Mesenchymal stem cell (in vitro differentiated cells and primary cell): ENCODE data around the gene RMDN2.

Experiments used
- DNase-seq: peaks from one replicate; pipeline ENCODE4 v3.0.0-alpha.2; 2013
- H2AFZ ChIP-seq: one replicate; pipeline ENCODE4 v1.6.1; 2013; ENCODE audit warnings: low read depth, mild to moderate bottlenecking, control low read depth, inconsistent platforms, low read length, moderate library complexity
- H2AK5ac ChIP-seq: 2 replicates; pipeline ENCODE4 v1.6.1; 2013; ENCODE audit warnings: low read length, moderate library complexity, mild to moderate bottlenecking, inconsistent platforms; ENCODE audit not compliant: severe bottlenecking
- H2BK120ac ChIP-seq: one replicate; pipeline ENCODE4 v1.6.1; 2013; ENCODE audit warnings: low read depth, mild to moderate bottlenecking, inconsistent platforms, low read length, moderate library complexity
- H2BK12ac ChIP-seq, 2 experiments: one replicate each; pipeline ENCODE4 v1.6.1; 2013; ENCODE audit warnings: inconsistent platforms in 2 of 2, low read length in 2 of 2, mild to moderate bottlenecking in 2 of 2, moderate library complexity in 2 of 2, control low read depth in 1 of 2
- H2BK15ac ChIP-seq: one replicate; pipeline ENCODE4 v1.6.1; 2013; ENCODE audit warnings: mild to moderate bottlenecking, low read depth, inconsistent platforms; ENCODE audit not compliant: poor library complexity, severe bottlenecking
- H2BK5ac ChIP-seq: 2 replicates; pipeline ENCODE4 v1.6.1; 2013; ENCODE audit warnings: low read depth, mild to moderate bottlenecking, low read length, control low read depth, inconsistent platforms; ENCODE audit not compliant: poor library complexity, severe bottlenecking
- H3K14ac ChIP-seq, 2 experiments: one replicate each; pipeline ENCODE4 v1.6.1; 2013; ENCODE audit warnings: inconsistent platforms in 2 of 2, low read length in 2 of 2, control low read depth in 1 of 2, mild to moderate bottlenecking in 1 of 2, moderate library complexity in 1 of 2
- H3K18ac ChIP-seq, 2 experiments: one replicate each; pipeline ENCODE4 v1.6.1; 2013; ENCODE audit warnings: inconsistent platforms in 2 of 2, low read length in 2 of 2, control low read depth in 1 of 2, low read depth in 1 of 2, mild to moderate bottlenecking in 1 of 2
- H3K23ac ChIP-seq, 2 experiments: one replicate each; pipeline ENCODE4 v1.6.1; 2013; ENCODE audit warnings: inconsistent platforms in 2 of 2, low read length in 2 of 2, mild to moderate bottlenecking in 2 of 2, moderate library complexity in 2 of 2, control low read depth in 1 of 2
- H3K27ac ChIP-seq: 2 replicates; pipeline ENCODE4 v1.5.1; 2013; ENCODE audit warnings: mild to moderate bottlenecking, moderate library complexity, low read length, control low read depth, inconsistent platforms; ENCODE audit not compliant: poor library complexity, severe bottlenecking
- H3K27me3 ChIP-seq, 2 experiments: 2 replicates each; pipeline versions ENCODE4 v1.6.1 to v1.7.0; 2013; ENCODE audit warnings: low read length in 2 of 2, mild to moderate bottlenecking in 2 of 2, moderate library complexity in 2 of 2, control low read depth in 1 of 2, inconsistent platforms in 1 of 2; ENCODE audit not compliant: control insufficient read depth in 1 of 2, insufficient read depth in 1 of 2
- H3K36me3 ChIP-seq, 2 experiments: 2 replicates each; pipeline versions ENCODE4 v1.6.1 to v1.7.0; 2013; ENCODE audit warnings: low read length in 2 of 2, control low read depth in 1 of 2, inconsistent platforms in 1 of 2, low read depth in 1 of 2, mild to moderate bottlenecking in 1 of 2; ENCODE audit not compliant: insufficient read depth in 2 of 2, control insufficient read depth in 1 of 2
- H3K4ac ChIP-seq, 2 experiments: one replicate each; pipeline ENCODE4 v1.6.1; 2013; ENCODE audit warnings: inconsistent platforms in 2 of 2, low read length in 2 of 2, mild to moderate bottlenecking in 2 of 2, moderate library complexity in 2 of 2, control low read depth in 1 of 2, low read depth in 1 of 2
- H3K4me1 ChIP-seq: 2 replicates; pipeline ENCODE4 v1.6.1; 2013; ENCODE audit warnings: low read depth, low read length, control low read depth; ENCODE audit not compliant: control insufficient read depth, insufficient read depth
- H3K4me2 ChIP-seq: 2 replicates; pipeline ENCODE4 v1.6.1; 2013; ENCODE audit warnings: low read length, mild to moderate bottlenecking, inconsistent platforms; ENCODE audit not compliant: poor library complexity, severe bottlenecking
- H3K4me3 ChIP-seq, 2 experiments: 2 replicates each; pipeline versions ENCODE4 v1.5.1 to v1.7.0; 2013; ENCODE audit warnings: low read length in 2 of 2, mild to moderate bottlenecking in 2 of 2, control low read depth in 1 of 2, low read depth in 1 of 2; ENCODE audit not compliant: insufficient read depth in 1 of 2
- H3K79me1 ChIP-seq: replicated peaks from 2 replicates; pipeline ENCODE4 v1.6.1; 2013; ENCODE audit warnings: mild to moderate bottlenecking, control low read depth, low read length, inconsistent platforms; ENCODE audit not compliant: poor library complexity, severe bottlenecking
- H3K9ac ChIP-seq: 2 replicates; pipeline ENCODE4 v1.7.0; 2013; ENCODE audit warnings: mild to moderate bottlenecking, low read length, moderate library complexity
- H3K9me3 ChIP-seq: 2 replicates; pipeline ENCODE4 v1.7.0; 2013; ENCODE audit warnings: mild to moderate bottlenecking, low read length; ENCODE audit not compliant: control insufficient read depth
- H4K8ac ChIP-seq: one replicate; pipeline ENCODE4 v1.6.1; 2013; ENCODE audit warnings: inconsistent platforms, mild to moderate bottlenecking, low read length, moderate library complexity
- H4K91ac ChIP-seq: one replicate; pipeline ENCODE4 v1.6.1; 2013; ENCODE audit warnings: mild to moderate bottlenecking, low read length, inconsistent platforms
- WGBS: methylation state at CpG from one replicate; pipeline ENCODE4 v1.1.7; 2013; ENCODE audit warnings: mixed read lengths; 5-methylcytosine and 5-hydroxymethylcytosine counted together

Gene RMDN2

GRCh38 chr2:37877457-37878315 lies 47.4 kb upstream of the RMDN2 start:
- Histone ChIP-seq H2BK12ac (no peak overlapping the region), H3K9me3 (no peaks in the 10 kb centered on the region), H3K23ac (no peak overlapping the region), H3K4ac (no peak overlapping the region), H2BK5ac (no peak overlapping the region), H3K9ac (peak overlapping the region; percentile 85), H2AK5ac (no peak overlapping the region), H3K18ac (no peak overlapping the region), H3K4me3 (no peak overlapping the region), H3K4me2 (no peak overlapping the region), H4K91ac (no peak overlapping the region), H3K27me3 (peaks cover 0 to 6% of the 10 kb centered on the region in 2 experiments), H3K36me3 (no peaks in the 10 kb centered on the region), H3K14ac (no peak overlapping the region), H2BK15ac (no peak overlapping the region), H3K27ac (no peak overlapping the region), H3K4me1 (peaks cover 7% of the 10 kb centered on the region), H4K8ac (no peak overlapping the region), H2BK120ac (no peak overlapping the region), H3K79me1 (no peaks in the 10 kb centered on the region), H2AFZ (no peak overlapping the region)
- 94% methylated on average over 3 of the region's 12 CpGs for WGBS
- peak; percentile 75 for DNase-seq

GRCh38 chr2:37878536-37878935 lies 46.6 kb upstream of the RMDN2 start:
- Histone ChIP-seq H2BK5ac (no peak overlapping the region), H3K36me3 (no peaks in the 10 kb centered on the region), H3K27me3 (peaks cover 0 to 6% of the 10 kb centered on the region in 2 experiments), H2BK120ac (no peak overlapping the region), H3K14ac (no peak overlapping the region), H3K23ac (no peak overlapping the region), H3K27ac (no peak overlapping the region), H2BK12ac (no peak overlapping the region), H3K4me3 (no peak overlapping the region), H2AK5ac (no peak overlapping the region), H2AFZ (no peak overlapping the region), H3K4ac (no peak overlapping the region), H3K4me1 (peaks cover 2% of the 10 kb centered on the region), H2BK15ac (no peak overlapping the region), H3K9me3 (no peaks in the 10 kb centered on the region), H3K9ac (no peak overlapping the region), H4K91ac (no peak overlapping the region), H3K79me1 (no peaks in the 10 kb centered on the region), H3K4me2 (no peak overlapping the region), H3K18ac (no peak overlapping the region), H4K8ac (no peak overlapping the region)
- 86% methylated on average over 3 of the region's 4 CpGs for WGBS
- no peak for DNase-seq

GRCh38 chr2:37880551-37880950 lies 44.5 kb upstream of the RMDN2 start:
- Histone ChIP-seq H3K23ac (no peak overlapping the region), H2BK5ac (no peak overlapping the region), H3K79me1 (no peaks in the 10 kb centered on the region), H3K18ac (no peak overlapping the region), H2BK120ac (no peak overlapping the region), H2AFZ (no peak overlapping the region), H3K14ac (no peak overlapping the region), H4K91ac (no peak overlapping the region), H3K27ac (no peak overlapping the region), H3K4ac (no peak overlapping the region), H2AK5ac (no peak overlapping the region), H3K9me3 (no peaks in the 10 kb centered on the region), H3K4me3 (no peak overlapping the region), H3K4me1 (peaks cover 2% of the 10 kb centered on the region), H2BK15ac (no peak overlapping the region), H2BK12ac (no peak overlapping the region), H3K9ac (no peak overlapping the region), H4K8ac (no peak overlapping the region), H3K27me3 (peaks cover 3 to 7% of the 10 kb centered on the region in 2 experiments), H3K36me3 (no peaks in the 10 kb centered on the region), H3K4me2 (no peak overlapping the region)
- 82% methylated on average over 8 of the region's 9 CpGs for WGBS
- no peak for DNase-seq

- H4K91ac ChIP-seq: no peak overlapping the region
- H3K4me1 ChIP-seq: peaks cover 1% of the 10 kb centered on the region
- no peaks in the 10 kb centered on the region for H3K79me1 ChIP-seq
- H3K9me3 ChIP-seq: no peaks in the 10 kb centered on the region
- H4K8ac ChIP-seq: no peak overlapping the region
- 76% methylated on average over 6 of the region's 9 CpGs for WGBS
- no peak overlapping the region for H2BK15ac ChIP-seq
- H3K36me3 ChIP-seq: no peaks in the 10 kb centered on the region
- no peak overlapping the region for H3K18ac ChIP-seq
- H3K9ac ChIP-seq: no peak overlapping the region
- peaks cover 5 to 14% of the 10 kb centered on the region in 2 experiments for H3K27me3 ChIP-seq
- no peak overlapping the region for H3K4me2 ChIP-seq
- H2BK12ac ChIP-seq: no peak overlapping the region
- no peak overlapping the region for H3K27ac ChIP-seq
- no peak for DNase-seq
- no peak overlapping the region for H3K14ac ChIP-seq
- H2AK5ac ChIP-seq: no peak overlapping the region
- H3K4me3 ChIP-seq: no peak overlapping the region
- no peak overlapping the region for H2AFZ ChIP-seq
- H3K23ac ChIP-seq: no peak overlapping the region
- no peak overlapping the region for H3K4ac ChIP-seq
- H2BK120ac ChIP-seq: no peak overlapping the region
- H2BK5ac ChIP-seq: no peak overlapping the region
These were observed 43.7 kb upstream of the RMDN2 start for GRCh38 chr2:37881397-37881796.
